ENCODE data around the gene ZNF132.
A peak's percentile ranks its signal among the peaks of the same experiment; 100 is the strongest.

Gene ZNF132

DNA sequence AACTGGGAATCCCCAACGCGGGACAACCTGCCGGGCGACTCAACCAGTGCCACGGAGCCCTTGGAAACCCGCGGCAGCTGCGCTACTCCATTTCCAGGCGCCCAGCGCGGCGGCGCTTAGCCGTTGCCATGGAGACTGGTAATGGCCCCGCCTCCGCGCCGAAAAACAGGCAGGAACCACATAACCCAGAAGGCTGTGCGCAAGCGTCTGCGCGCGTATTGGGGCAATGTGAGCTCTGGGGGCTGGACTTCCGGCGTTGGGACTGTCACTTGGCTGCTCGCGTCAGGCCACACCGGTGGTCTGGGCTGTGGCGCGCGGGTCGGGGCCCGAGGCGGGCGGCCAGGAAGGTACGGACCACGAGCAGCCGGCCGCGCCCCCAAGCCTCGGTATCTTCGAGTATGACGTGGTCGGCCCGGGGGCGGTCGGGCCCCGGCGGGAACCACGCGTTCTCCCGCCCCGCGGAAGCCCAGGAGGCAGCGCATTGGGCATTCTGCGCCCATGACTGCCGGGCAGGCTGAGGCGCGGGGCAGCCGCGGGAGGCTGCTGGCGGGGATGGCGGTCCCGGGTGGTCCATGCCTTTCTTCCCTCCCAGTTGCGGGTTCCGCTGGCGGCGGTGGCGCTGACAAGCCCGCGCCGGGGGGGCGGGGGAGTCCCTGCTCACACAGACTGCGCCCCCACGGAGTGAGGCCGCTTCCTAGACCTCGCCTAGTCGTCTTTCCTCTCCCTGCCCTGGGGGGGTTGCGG lies 11.6 kb upstream of the ZNF132 start, which contains the start of gene ZNF324B (continued):
- TF ChIP-seq ATF2 (tag by site-specific recombination; IDR thresholded peaks at IDR 0.05; ENCODE audit: low read depth) (no peak), ZNF311 (tag by site-specific recombination; IDR thresholded peaks at IDR 0.05; ENCODE audit: borderline replicate concordance) (no peak), ZNF324 (tag by site-specific recombination; IDR thresholded peaks at IDR 0.05) (no peak), ZBTB7A (tag by site-specific recombination; IDR thresholded peaks at IDR 0.05; ENCODE audit: low read depth) (no peak), ZNF184 (tag by site-specific recombination; IDR thresholded peaks at IDR 0.05) (no peak), ZNF558 (tag by site-specific recombination; IDR thresholded peaks at IDR 0.05) (no peak), ZNF830 (tag by site-specific recombination; IDR thresholded peaks at IDR 0.05; ENCODE audit: low read depth) (no peak), ZNF433 (tag by site-specific recombination; IDR thresholded peaks at IDR 0.05; ENCODE audit: low read depth) (no peak), ZNF837 (tag by site-specific recombination; IDR thresholded peaks at IDR 0.05) (no peak), ZNF416 (tag by site-specific recombination; IDR thresholded peaks at IDR 0.05) (no peak), ZNF174 (tag by site-specific recombination; IDR thresholded peaks at IDR 0.05) (no peak), ZBTB10 (tag by site-specific recombination; IDR thresholded peaks at IDR 0.05) (no peak), ZNF768 (tag by site-specific recombination; IDR thresholded peaks at IDR 0.05) (no peak), ZNF274 (IDR thresholded peaks at IDR 0.05; ENCODE audit: low read length) (no peak), ZNF274 (tag by site-specific recombination; IDR thresholded peaks at IDR 0.05; ENCODE audit: borderline replicate concordance) (no peak), HOXA7 (CRISPR knock-in tag; IDR thresholded peaks at IDR 0.05; ENCODE audit: borderline replicate concordance) (no peak), BCL6B (tag by site-specific recombination; IDR thresholded peaks at IDR 0.05) (no peak), ZNF510 (tag by site-specific recombination; IDR thresholded peaks at IDR 0.05; ENCODE audit: insufficient replicate concordance) (no peak), ZNF223 (tag by site-specific recombination; IDR thresholded peaks at IDR 0.05) (no peak), ZNF16 (tag by site-specific recombination; IDR thresholded peaks at IDR 0.05; ENCODE audit: low read depth) (no peak), SP7 (tag by site-specific recombination; IDR thresholded peaks at IDR 0.05) (peak; percentile 56; the same call in 1 of the 2 replicates), YY1 (tag by site-specific recombination; IDR thresholded peaks at IDR 0.05) (peak; percentile 21; the same call in 1 of the 2 replicates), ZNF521 (tag by site-specific recombination; IDR thresholded peaks at IDR 0.05) (no peak), ZNF354C (tag by site-specific recombination; IDR thresholded peaks at IDR 0.05; ENCODE audit: borderline replicate concordance, low read depth) (no peak), EGR2 (tag by site-specific recombination; IDR thresholded peaks at IDR 0.05; ENCODE audit: low read depth) (peak; percentile 27; the same call in 1 of the 2 replicates), ZNF792 (tag by site-specific recombination; IDR thresholded peaks at IDR 0.05) (no peak), ZNF114 (tag by site-specific recombination; IDR thresholded peaks at IDR 0.05) (no peak), ZNF76 (tag by site-specific recombination; IDR thresholded peaks at IDR 0.05; ENCODE audit: borderline replicate concordance, low read depth) (peak; percentile 87), ZNF549 (tag by site-specific recombination; IDR thresholded peaks at IDR 0.05) (no peak)
- TF ChIP-seq, protein P1, sequence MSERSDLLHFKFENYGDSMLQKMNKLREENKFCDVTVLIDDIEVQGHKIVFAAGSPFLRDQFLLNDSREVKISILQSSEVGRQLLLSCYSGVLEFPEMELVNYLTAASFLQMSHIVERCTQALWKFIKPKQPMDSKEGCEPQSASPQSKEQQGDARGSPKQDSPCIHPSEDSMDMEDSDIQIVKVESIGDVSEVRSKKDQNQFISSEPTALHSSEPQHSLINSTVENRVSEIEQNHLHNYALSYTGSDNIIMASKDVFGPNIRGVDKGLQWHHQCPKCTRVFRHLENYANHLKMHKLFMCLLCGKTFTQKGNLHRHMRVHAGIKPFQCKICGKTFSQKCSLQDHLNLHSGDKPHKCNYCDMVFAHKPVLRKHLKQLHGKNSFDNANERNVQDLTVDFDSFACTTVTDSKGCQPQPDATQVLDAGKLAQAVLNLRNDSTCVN (tag by site-specific recombination; optimal IDR thresholded peaks at IDR 0.05): peak; percentile 95
- TF ChIP-seq, protein P2, sequence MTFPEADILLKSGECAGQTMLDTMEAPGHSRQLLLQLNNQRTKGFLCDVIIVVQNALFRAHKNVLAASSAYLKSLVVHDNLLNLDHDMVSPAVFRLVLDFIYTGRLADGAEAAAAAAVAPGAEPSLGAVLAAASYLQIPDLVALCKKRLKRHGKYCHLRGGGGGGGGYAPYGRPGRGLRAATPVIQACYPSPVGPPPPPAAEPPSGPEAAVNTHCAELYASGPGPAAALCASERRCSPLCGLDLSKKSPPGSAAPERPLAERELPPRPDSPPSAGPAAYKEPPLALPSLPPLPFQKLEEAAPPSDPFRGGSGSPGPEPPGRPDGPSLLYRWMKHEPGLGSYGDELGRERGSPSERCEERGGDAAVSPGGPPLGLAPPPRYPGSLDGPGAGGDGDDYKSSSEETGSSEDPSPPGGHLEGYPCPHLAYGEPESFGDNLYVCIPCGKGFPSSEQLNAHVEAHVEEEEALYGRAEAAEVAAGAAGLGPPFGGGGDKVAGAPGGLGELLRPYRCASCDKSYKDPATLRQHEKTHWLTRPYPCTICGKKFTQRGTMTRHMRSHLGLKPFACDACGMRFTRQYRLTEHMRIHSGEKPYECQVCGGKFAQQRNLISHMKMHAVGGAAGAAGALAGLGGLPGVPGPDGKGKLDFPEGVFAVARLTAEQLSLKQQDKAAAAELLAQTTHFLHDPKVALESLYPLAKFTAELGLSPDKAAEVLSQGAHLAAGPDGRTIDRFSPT (tag by site-specific recombination; IDR thresholded peaks at IDR 0.05): peak; percentile 51
